ENCODE results near the gene RBPJL. TPM values are rescaled to one million over a fixed set of nuclear protein-coding genes. Genes with fewer than 3 reads are reported as not detected.
A peak's percentile ranks its signal among the peaks of the same experiment; 100 is the strongest.

The RBPJL gene
- total and polyA plus RNA-seq, 2 of the 13 experiments (the other 11 are each of a cell fraction or from before 2014, with no cell fraction given): not detected

DNA sequence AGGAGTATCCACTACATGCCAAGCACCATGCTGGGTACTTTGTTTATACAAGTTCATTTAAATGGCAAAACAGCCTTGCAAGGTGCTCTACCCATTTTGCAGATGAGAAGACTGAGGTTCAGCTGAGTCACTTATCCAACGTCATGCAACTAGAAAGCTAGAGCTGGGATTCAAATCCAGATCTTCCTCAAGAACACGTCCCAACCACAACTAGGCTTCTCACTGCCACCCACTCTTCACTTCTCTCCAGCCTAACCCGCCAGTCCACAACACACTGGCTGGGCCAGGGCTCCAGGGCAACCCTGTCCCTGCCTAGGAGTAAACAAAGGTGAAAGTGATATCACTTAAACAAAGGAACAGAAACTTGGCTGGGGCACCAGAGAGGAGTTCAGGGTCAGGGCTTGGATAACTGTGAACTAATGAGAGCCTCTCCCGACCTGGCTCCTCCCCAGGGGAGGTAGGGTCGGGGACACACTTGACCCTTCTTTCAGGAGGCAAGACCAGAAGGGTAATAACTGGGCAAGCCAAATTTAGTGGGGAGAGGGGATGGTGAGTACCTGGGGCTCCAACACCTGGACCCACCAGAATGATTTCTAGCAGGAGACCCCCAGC is 33.7 kb downstream of the RBPJL start (continued):
- TF ChIP-seq, protein P1, sequence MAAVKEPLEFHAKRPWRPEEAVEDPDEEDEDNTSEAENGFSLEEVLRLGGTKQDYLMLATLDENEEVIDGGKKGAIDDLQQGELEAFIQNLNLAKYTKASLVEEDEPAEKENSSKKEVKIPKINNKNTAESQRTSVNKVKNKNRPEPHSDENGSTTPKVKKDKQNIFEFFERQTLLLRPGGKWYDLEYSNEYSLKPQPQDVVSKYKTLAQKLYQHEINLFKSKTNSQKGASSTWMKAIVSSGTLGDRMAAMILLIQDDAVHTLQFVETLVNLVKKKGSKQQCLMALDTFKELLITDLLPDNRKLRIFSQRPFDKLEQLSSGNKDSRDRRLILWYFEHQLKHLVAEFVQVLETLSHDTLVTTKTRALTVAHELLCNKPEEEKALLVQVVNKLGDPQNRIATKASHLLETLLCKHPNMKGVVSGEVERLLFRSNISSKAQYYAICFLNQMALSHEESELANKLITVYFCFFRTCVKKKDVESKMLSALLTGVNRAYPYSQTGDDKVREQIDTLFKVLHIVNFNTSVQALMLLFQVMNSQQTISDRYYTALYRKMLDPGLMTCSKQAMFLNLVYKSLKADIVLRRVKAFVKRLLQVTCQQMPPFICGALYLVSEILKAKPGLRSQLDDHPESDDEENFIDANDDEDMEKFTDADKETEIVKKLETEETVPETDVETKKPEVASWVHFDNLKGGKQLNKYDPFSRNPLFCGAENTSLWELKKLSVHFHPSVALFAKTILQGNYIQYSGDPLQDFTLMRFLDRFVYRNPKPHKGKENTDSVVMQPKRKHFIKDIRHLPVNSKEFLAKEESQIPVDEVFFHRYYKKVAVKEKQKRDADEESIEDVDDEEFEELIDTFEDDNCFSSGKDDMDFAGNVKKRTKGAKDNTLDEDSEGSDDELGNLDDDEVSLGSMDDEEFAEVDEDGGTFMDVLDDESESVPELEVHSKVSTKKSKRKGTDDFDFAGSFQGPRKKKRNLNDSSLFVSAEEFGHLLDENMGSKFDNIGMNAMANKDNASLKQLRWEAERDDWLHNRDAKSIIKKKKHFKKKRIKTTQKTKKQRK (IDR thresholded peaks at IDR 0.05; ENCODE audit: low read length): no peak
- TF ChIP-seq NR3C1 (CRISPR knock-in tag; IDR thresholded peaks at IDR 0.05) (no peak), KLF15 (CRISPR knock-in tag; IDR thresholded peaks at IDR 0.05; ENCODE audit: borderline replicate concordance) (no peak), SKIL (CRISPR knock-in tag; IDR thresholded peaks at IDR 0.05; ENCODE audit: borderline replicate concordance) (peak; percentile 84), KDM5A (IDR thresholded peaks at IDR 0.05; ENCODE audit: borderline replicate concordance, low read length) (0 out of 2 replicates have a peak, but pooled peaks have one; percentile 3), E2F1 (CRISPR knock-in tag; IDR thresholded peaks at IDR 0.05) (no peak), NFRKB (IDR thresholded peaks at IDR 0.05) (no peak), ZSCAN5A (CRISPR knock-in tag; IDR thresholded peaks at IDR 0.05; ENCODE audit: borderline replicate concordance) (no peak), GATAD1 (CRISPR knock-in tag; IDR thresholded peaks at IDR 0.05) (0 out of 2 replicates have a peak, but pooled peaks have one; percentile 14), ZNF253 (CRISPR knock-in tag; IDR thresholded peaks at IDR 0.05; ENCODE audit: borderline replicate concordance) (no peak), ZNF292 (CRISPR knock-in tag; IDR thresholded peaks at IDR 0.05; ENCODE audit: borderline replicate concordance, low read depth) (peak; percentile 73; the same call in 1 of the 2 replicates), PAX8 (CRISPR knock-in tag; IDR thresholded peaks at IDR 0.05; ENCODE audit: borderline replicate concordance) (no peak), AHR (CRISPR knock-in tag; IDR thresholded peaks at IDR 0.05) (no peak), ZNF563 (CRISPR knock-in tag; IDR thresholded peaks at IDR 0.05) (no peak; the same call in 1 of the 2 replicates)
- TF ChIP-seq, protein P2, sequence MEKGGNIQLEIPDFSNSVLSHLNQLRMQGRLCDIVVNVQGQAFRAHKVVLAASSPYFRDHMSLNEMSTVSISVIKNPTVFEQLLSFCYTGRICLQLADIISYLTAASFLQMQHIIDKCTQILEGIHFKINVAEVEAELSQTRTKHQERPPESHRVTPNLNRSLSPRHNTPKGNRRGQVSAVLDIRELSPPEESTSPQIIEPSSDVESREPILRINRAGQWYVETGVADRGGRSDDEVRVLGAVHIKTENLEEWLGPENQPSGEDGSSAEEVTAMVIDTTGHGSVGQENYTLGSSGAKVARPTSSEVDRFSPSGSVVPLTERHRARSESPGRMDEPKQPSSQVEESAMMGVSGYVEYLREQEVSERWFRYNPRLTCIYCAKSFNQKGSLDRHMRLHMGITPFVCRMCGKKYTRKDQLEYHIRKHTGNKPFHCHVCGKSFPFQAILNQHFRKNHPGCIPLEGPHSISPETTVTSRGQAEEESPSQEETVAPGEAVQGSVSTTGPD (CRISPR knock-in tag; IDR thresholded peaks at IDR 0.05): no peak
- TF ChIP-seq, protein P3, sequence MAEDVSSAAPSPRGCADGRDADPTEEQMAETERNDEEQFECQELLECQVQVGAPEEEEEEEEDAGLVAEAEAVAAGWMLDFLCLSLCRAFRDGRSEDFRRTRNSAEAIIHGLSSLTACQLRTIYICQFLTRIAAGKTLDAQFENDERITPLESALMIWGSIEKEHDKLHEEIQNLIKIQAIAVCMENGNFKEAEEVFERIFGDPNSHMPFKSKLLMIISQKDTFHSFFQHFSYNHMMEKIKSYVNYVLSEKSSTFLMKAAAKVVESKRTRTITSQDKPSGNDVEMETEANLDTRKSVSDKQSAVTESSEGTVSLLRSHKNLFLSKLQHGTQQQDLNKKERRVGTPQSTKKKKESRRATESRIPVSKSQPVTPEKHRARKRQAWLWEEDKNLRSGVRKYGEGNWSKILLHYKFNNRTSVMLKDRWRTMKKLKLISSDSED (CRISPR knock-in tag; IDR thresholded peaks at IDR 0.05): no peak

Measured in HepG2 (cell line).